ENCODE results near the gene SOWAHC. TPM values are rescaled to one million over a fixed set of nuclear protein-coding genes. Genes with fewer than 3 reads are reported as not detected.

SOWAHC gene
- total RNA-seq, 3 donors from 2014 or later, result 9.1 to 18.4 (median 14.7) TPM

- TF ChIP-seq CTCF (IDR thresholded peaks at IDR 0.05), result no peak
- TF ChIP-seq POLR2AphosphoS5 (IDR thresholded peaks at IDR 0.05), result no peak
- TF ChIP-seq POLR2A (IDR thresholded peaks at IDR 0.05), result no peak
- DNase-seq (ENCODE audit: low spot score in 2 of 2), result no peak
- intact Hi-C loops (cut with DNase I; ENCODE audit: low total_unique reads), result no loop called here
- H3K9me3 ChIP-seq, result no peaks in the 10 kb centered on the region
- peak overlapping the region; percentile 1 to 35 for H3K27ac ChIP-seq
- H3K4me3 ChIP-seq, result no peak overlapping the region
- no peaks in the 10 kb centered on the region for H3K36me3 ChIP-seq
- no peaks in the 10 kb centered on the region for H3K27me3 ChIP-seq
- H3K4me1 ChIP-seq, result peaks cover 0 to 12% of the 10 kb centered on the region in 2 donors
Observed at GRCh38 chr2:109609352-109610024, 4.7 kb upstream of the SOWAHC start.

DNA sequence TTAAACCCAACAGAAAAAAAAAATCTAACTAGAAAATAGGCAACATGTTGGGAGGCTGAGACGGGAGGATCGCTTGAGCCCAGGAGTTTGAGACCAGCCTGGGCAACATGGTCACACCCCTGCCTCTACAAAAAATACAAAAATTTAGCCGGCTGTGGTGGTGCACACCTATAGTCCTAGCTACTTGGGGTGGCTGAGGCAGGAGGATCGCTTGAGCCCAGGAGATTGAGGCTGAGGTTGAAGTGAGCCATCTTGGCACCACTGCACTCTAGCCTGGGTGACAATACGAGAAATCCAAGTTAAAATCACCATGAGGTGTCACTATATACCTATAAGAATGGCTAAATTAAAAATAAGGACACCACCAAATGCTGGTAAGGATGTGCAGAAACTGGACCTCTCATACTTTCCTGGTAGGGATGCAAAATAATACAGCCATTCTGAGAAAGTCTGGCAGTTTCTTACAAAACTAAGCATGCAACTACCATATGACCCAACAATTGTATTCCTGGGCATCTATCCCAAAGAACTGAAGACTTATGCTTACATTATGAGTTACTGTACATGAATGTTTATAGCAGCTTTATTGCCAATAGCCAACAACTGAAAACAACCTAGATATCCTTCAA, 2.6 kb upstream of the SOWAHC start:
- Histone ChIP-seq H3K4me3 (no peak overlapping the region), H3K9me3 (no peaks in the 10 kb centered on the region), H3K27ac (peak overlapping the region in 1 of 2 donors; percentile 14), H3K27me3 (no peaks in the 10 kb centered on the region), H3K4me1 (peaks cover 0 to 24% of the 10 kb centered on the region in 2 donors), H3K36me3 (no peaks in the 10 kb centered on the region)
- intact Hi-C loops (cut with DNase I; ENCODE audit: low total_unique reads), result no loop called here
- TF ChIP-seq POLR2A (IDR thresholded peaks at IDR 0.05) (no peak), CTCF (IDR thresholded peaks at IDR 0.05) (peak in 1 of 3 donors; percentile 28), POLR2AphosphoS5 (IDR thresholded peaks at IDR 0.05) (no peak)
- no peak for DNase-seq (ENCODE audit: low spot score in 2 of 2)

GRCh38 chr2:109613081-109613921, 863 bp upstream of the SOWAHC start:
- Histone ChIP-seq H3K4me3 (peak overlapping the region; percentile 65 to 96 (median 86)), H3K27me3 (no peaks in the 10 kb centered on the region), H3K36me3 (no peaks in the 10 kb centered on the region), H3K9me3 (no peaks in the 10 kb centered on the region), H3K4me1 (peaks cover 0 to 24% of the 10 kb centered on the region in 2 donors), H3K27ac (peak overlapping the region; percentile 99)
- peak in 1 of 2 donors; percentile 45 for DNase-seq (ENCODE audit: low spot score in 2 of 2)
- TF ChIP-seq POLR2AphosphoS5 (IDR thresholded peaks at IDR 0.05), result no peak
- no peak for TF ChIP-seq CTCF (IDR thresholded peaks at IDR 0.05)
- TF ChIP-seq POLR2A (IDR thresholded peaks at IDR 0.05), result no peak
- intact Hi-C loops (cut with DNase I; ENCODE audit: low total_unique reads), result no loop called here

DNA sequence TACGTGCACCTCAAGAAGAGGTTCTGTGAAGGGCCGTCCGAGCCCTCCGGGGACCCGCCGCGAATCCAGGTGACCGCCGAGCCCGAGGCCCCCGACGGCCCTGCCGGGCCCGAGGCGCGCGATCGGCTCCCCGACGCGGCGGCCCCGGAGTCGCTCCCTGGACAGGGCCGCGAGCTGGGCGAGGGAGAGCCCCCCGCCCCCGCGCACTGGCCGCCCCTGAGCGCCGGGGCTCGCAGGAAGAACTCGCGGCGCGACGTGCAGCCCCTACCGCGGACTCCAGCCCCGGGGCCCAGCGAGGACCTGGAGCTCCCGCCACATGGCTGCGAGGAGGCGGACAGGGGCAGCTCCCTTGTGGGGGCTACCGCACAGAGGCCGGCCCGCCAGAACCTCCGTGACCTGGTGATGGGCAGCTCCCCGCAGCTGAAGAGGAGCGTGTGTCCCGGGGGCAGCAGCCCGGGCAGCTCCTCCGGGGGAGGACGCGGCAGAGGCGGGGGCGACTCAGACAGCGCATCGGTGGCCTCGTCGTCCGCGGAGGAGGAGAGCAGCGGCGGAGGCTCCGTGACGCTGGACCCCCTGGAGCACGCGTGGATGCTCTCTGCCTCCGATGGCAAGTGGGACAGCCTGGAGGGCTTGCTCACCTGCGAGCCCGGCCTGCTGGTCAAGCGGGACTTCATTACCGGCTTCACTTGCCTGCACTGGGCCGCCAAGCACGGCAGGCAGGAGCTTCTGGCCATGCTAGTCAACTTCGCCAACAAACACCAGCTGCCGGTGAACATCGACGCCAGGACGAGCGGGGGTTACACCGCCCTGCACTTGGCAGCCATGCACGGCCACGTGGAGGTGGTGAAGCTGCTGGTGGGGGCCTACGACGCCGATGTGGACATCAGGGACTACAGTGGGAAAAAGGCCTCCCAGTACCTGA, 812 bp downstream of the SOWAHC start:
- Histone ChIP-seq H3K4me3 (peak overlapping the region; percentile 65 to 96 (median 86)), H3K27ac (peak overlapping the region; percentile 99), H3K27me3 (no peaks in the 10 kb centered on the region), H3K36me3 (no peaks in the 10 kb centered on the region), H3K4me1 (peaks cover 0 to 24% of the 10 kb centered on the region in 2 donors), H3K9me3 (no peaks in the 10 kb centered on the region)
- peak in 1 of 2 donors; percentile 24 for DNase-seq (ENCODE audit: low spot score in 2 of 2)
- intact Hi-C loops (cut with DNase I; ENCODE audit: low total_unique reads), result no loop called here
- peak in 1 of 3 donors; percentile 5 for TF ChIP-seq POLR2AphosphoS5 (IDR thresholded peaks at IDR 0.05)
- TF ChIP-seq POLR2A (IDR thresholded peaks at IDR 0.05), result no peak
- no peak for TF ChIP-seq CTCF (IDR thresholded peaks at IDR 0.05)

All from breast epithelium (tissue), 4 donors.